ENCODE data around the gene FGFBP3.

The FGFBP3 gene

DNA sequence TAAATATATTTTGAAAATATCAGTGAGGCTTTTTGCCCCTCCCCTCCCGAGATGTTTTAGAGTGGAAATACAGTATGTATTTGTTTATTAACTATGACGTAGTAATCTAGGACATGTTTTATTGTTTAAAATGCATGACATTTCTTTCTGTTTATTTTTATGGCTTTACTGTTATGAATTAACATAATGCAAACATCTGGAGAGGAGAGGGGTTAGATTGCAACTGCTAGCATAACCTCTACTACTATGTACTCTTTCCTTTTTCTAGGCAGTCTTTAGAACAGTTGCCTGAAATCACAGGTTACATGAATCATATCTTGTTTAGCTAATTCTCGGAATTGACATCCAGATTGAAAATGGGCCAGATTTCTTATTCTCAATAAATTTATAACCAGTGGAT is 21.7 kb upstream of the FGFBP3 start:
- TF ChIP-seq, protein P1, sequence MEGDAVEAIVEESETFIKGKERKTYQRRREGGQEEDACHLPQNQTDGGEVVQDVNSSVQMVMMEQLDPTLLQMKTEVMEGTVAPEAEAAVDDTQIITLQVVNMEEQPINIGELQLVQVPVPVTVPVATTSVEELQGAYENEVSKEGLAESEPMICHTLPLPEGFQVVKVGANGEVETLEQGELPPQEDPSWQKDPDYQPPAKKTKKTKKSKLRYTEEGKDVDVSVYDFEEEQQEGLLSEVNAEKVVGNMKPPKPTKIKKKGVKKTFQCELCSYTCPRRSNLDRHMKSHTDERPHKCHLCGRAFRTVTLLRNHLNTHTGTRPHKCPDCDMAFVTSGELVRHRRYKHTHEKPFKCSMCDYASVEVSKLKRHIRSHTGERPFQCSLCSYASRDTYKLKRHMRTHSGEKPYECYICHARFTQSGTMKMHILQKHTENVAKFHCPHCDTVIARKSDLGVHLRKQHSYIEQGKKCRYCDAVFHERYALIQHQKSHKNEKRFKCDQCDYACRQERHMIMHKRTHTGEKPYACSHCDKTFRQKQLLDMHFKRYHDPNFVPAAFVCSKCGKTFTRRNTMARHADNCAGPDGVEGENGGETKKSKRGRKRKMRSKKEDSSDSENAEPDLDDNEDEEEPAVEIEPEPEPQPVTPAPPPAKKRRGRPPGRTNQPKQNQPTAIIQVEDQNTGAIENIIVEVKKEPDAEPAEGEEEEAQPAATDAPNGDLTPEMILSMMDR (IDR thresholded peaks at IDR 0.05): no peak
- DNase-seq: no peak
- Histone ChIP-seq H3K27me3 (no peaks in the 10 kb centered on the region), H3K4me1 (peaks cover 0 to 33% (median 13%) of the 10 kb centered on the region in 4 donors), H3K27ac (no peak overlapping the region), H3K4me3 (no peak overlapping the region), H3K9me3 (no peaks in the 10 kb centered on the region), H3K36me3 (peaks cover 6 to 15% (median 9%) of the 10 kb centered on the region in 3 donors)
- intact Hi-C loops (cut with DNase I; ENCODE audit: low total_unique reads): no loop called here

DNA sequence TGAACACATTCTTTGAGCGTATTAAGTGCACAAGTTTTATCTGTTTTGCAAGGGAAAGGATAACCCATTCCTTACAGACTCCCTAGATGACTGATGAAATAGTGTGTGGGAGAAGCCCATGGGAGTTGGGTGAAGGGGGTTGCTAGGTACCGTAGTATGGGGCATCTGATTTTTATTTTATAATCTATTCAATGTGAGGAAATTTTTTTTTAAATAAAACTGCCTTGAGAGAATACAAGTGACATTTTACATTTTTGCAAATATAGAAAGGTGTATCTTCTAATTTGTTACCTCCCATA is 15.7 kb upstream of the FGFBP3 start:
- TF ChIP-seq, protein P1 (IDR thresholded peaks at IDR 0.05): no peak
- peaks cover 0 to 47% (median 21%) of the 10 kb centered on the region in 4 donors for H3K4me1 ChIP-seq
- intact Hi-C loops (cut with DNase I; ENCODE audit: low total_unique reads): no loop called here
- peak overlapping the region; percentile 69 to 79 for H3K4me3 ChIP-seq
- no peak for DNase-seq
- H3K27ac ChIP-seq: no peak overlapping the region
- no peaks in the 10 kb centered on the region for H3K36me3 ChIP-seq
- H3K9me3 ChIP-seq: no peaks in the 10 kb centered on the region
- no peaks in the 10 kb centered on the region for H3K27me3 ChIP-seq

- intact Hi-C loops (cut with DNase I; ENCODE audit: low total_unique reads): no loop called here
- H3K4me1 ChIP-seq: peaks cover 0 to 47% (median 20%) of the 10 kb centered on the region in 4 donors
- H3K27ac ChIP-seq: peak overlapping the region; percentile 95 to 96
- peak overlapping the region; percentile 69 to 79 for H3K4me3 ChIP-seq
- H3K36me3 ChIP-seq: no peaks in the 10 kb centered on the region
- DNase-seq: no peak
- no peaks in the 10 kb centered on the region for H3K27me3 ChIP-seq
- TF ChIP-seq, protein P1 (IDR thresholded peaks at IDR 0.05): no peak
- no peaks in the 10 kb centered on the region for H3K9me3 ChIP-seq
Measured at GRCh38 chr10:91924212-91925021, 15.1 kb upstream of the FGFBP3 start.

GRCh38 chr10:91923371-91924211 is 14.3 kb upstream of the FGFBP3 start, which contains the start of gene BTAF1:
BTAF1 (plus strand) TSS chr10:91923770; CDS start chr10:91924077, 307 bp downstream.
- DNase-seq: peak; percentile 90 to 93
- Histone ChIP-seq H3K4me1 (peaks cover 0 to 39% (median 16%) of the 10 kb centered on the region in 4 donors), H3K27ac (peak within 1 kb of the TSS; percentile 95 to 96), H3K36me3 (no peaks in the 10 kb centered on the region), H3K4me3 (peak within 1 kb of the TSS; percentile 69 to 79), H3K27me3 (peaks cover 0 to 4% of the 10 kb centered on the region in 2 donors), H3K9me3 (no peaks in the 10 kb centered on the region)
- intact Hi-C loops (cut with DNase I; ENCODE audit: low total_unique reads): no loop called here
- TF ChIP-seq, protein P1 (IDR thresholded peaks at IDR 0.05): no peak

DNA sequence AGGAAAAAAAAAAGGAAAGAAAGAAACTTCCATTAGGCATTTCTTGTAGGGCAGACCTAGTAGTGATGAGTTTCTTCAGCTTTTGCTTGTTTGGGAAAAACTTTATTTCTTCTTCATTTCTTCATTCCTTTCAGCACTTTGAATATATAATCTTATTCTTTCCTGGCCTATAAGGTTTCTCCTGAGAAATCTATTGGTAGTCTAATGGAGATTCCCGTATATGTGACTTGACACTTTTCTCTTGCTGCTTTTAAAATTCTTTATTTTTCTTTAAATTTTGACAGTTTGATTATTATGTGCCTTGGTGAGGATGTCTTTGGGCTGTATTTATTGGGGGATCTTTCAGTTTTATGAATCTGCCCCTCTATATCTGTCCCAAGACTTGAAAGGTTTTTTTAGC is 10.4 kb upstream of the FGFBP3 start:
- intact Hi-C loops (cut with DNase I; ENCODE audit: low total_unique reads): no loop called here
- Histone ChIP-seq H3K27me3 (peaks cover 0 to 9% of the 10 kb centered on the region in 2 donors), H3K4me3 (no peak overlapping the region), H3K9me3 (no peaks in the 10 kb centered on the region), H3K36me3 (no peaks in the 10 kb centered on the region), H3K27ac (no peak overlapping the region), H3K4me1 (peaks cover 0 to 10% (median 2%) of the 10 kb centered on the region in 4 donors)
- TF ChIP-seq, protein P1 (IDR thresholded peaks at IDR 0.05): no peak
- no peak for DNase-seq
